ENCODE measurements around the gene GPR18.

The GPR18 gene

DNA sequence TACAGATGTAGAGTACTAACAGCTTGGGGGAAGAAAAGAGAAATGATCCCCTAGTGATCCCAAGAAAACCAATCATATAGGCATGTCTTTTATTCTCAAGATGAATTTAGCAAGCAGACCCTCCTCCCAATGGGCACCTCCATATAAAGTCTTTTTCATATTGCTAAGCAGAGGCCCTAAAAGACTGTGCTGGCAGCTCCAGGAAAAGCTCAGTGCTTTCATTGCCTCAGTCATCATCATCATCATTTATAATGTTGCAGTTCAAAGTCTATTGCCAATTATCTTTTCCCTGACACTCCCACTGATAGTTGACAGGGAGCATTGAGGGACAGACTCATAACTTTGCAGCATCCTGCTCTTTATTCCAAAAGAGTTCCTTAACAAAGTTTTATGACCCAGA lies 36.0 kb upstream of the GPR18 start:
- no peak overlapping the region for H3K4me3 ChIP-seq (ENCODE audit: low read depth, low read length)
- TF ChIP-seq, protein P1, sequence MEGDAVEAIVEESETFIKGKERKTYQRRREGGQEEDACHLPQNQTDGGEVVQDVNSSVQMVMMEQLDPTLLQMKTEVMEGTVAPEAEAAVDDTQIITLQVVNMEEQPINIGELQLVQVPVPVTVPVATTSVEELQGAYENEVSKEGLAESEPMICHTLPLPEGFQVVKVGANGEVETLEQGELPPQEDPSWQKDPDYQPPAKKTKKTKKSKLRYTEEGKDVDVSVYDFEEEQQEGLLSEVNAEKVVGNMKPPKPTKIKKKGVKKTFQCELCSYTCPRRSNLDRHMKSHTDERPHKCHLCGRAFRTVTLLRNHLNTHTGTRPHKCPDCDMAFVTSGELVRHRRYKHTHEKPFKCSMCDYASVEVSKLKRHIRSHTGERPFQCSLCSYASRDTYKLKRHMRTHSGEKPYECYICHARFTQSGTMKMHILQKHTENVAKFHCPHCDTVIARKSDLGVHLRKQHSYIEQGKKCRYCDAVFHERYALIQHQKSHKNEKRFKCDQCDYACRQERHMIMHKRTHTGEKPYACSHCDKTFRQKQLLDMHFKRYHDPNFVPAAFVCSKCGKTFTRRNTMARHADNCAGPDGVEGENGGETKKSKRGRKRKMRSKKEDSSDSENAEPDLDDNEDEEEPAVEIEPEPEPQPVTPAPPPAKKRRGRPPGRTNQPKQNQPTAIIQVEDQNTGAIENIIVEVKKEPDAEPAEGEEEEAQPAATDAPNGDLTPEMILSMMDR (IDR thresholded peaks at IDR 0.05; ENCODE audit: insufficient read depth, low read depth, low read length, missing control alignments), result no peak
- no peak for DNase-seq (ENCODE audit: low read depth)

- DNase-seq (ENCODE audit: low read depth), result no peak
- TF ChIP-seq, protein P1 (IDR thresholded peaks at IDR 0.05; ENCODE audit: insufficient read depth, low read depth, low read length, missing control alignments), result no peak
- H3K4me3 ChIP-seq (ENCODE audit: low read depth, low read length), result no peak overlapping the region
These were observed 35.0 kb upstream of the GPR18 start for GRCh38 chr13:99293178-99293577.

DNA sequence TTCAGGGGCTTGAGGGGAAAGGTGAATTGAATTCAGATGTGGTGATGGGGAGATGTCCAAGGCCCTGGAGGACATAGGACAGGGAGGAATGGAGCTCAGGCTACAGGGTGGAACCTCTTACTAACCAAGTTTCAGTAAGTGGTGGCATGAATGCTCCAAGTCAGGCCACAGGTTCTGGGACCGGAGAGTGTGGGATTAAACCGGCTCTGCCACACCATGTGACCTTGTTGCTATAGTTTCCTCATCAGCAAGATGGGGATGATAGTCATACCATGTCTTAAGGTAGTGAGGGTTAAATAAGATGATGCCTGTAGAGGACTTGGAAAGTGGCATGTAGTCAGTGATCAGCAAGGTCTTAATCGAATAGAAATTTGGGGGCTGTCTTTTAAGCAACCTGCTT lies 32.7 kb upstream of the GPR18 start:
- no peak for DNase-seq (ENCODE audit: low read depth)
- TF ChIP-seq, protein P1 (IDR thresholded peaks at IDR 0.05; ENCODE audit: insufficient read depth, low read depth, low read length, missing control alignments), result no peak

DNA sequence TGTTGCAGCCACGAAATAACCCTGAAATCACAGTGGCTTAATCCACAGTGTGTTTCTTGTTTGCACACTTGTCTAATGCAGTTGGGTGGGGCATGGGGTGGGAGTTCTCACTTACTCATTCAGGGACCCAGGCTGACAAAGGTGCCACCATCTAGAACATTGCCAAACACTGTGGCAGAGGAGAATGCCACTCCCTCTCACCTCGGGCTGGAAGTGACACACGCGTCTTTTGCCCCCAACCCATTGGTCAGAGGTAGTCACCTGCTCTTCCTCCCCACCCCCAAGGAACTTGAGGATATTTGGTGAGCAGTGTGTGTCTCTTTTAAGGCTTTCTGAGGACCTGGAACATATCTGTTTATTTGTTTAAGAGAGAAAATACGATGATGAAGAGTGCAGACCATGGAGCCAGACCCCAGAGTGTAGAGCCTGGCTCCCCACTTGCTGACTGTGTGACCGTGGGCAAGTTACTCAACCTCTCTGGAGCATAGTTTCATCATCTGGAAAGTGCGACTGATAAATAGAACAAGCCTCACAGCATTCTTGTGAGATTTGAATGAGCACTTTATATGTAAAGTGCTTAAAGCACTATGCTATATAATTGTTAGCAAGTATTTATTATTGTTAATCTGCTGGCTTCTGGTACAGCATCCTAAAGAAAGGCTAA lies 31.6 kb upstream of the GPR18 start:
- DNase-seq (ENCODE audit: low read depth), result no peak
- H3K4me3 ChIP-seq (ENCODE audit: low read depth, low read length), result no peak overlapping the region
- TF ChIP-seq, protein P1 (IDR thresholded peaks at IDR 0.05; ENCODE audit: insufficient read depth, low read depth, low read length, missing control alignments), result no peak

More for the DNA sequence above, 32.7 kb upstream of the GPR18 start:
- no peak overlapping the region for H3K4me3 ChIP-seq (ENCODE audit: low read depth, low read length)

DNA sequence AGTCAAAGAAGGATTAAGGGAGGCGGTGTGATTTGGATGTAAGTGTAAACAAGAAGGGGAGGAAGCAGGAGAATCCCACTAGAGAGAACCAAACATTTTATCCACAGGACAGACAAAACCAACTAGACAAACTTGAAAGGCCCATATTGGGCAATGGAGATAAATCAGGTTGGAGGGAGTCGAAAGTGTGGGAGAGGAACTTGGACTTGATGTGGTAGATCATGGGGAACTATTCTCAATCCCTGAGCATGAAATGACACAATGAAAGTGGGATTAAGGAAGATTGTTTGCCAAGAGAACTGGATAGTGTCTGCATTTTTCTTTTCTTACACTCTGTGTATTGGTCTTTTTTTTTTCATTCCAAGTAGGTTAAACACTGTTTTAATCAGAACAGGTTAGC lies 31.1 kb upstream of the GPR18 start:
- TF ChIP-seq, protein P1 (IDR thresholded peaks at IDR 0.05; ENCODE audit: insufficient read depth, low read depth, low read length, missing control alignments), result no peak
- no peak for DNase-seq (ENCODE audit: low read depth)
- no peak overlapping the region for H3K4me3 ChIP-seq (ENCODE audit: low read depth, low read length)

GRCh38 chr13:99288089-99288488 lies 29.9 kb upstream of the GPR18 start:
- TF ChIP-seq, protein P1 (IDR thresholded peaks at IDR 0.05; ENCODE audit: insufficient read depth, low read depth, low read length, missing control alignments), result no peak
- peak; percentile 94 for DNase-seq (ENCODE audit: low read depth)
- H3K4me3 ChIP-seq (ENCODE audit: low read depth, low read length), result no peak overlapping the region

DNA sequence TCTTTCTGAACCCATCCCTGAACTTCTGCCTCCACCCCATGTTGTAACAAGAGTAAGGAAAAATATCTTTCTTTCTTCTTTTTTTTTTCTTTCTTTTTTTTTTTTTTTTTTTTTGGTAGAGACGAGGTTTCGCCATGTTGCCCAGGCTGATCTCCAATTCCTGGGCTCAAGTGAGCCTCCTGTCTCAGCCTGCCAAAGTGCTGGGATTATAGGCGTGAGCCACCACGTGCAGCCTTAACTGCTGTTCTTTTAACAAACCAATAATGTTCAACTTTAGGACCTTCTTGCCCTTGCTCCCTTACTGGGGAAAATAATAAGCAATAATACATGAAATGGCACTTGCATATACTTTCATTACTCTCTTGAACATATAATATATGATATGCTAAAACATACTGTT lies 29.4 kb upstream of the GPR18 start:
- DNase-seq (ENCODE audit: low read depth), result no peak
- TF ChIP-seq, protein P1 (IDR thresholded peaks at IDR 0.05; ENCODE audit: insufficient read depth, low read depth, low read length, missing control alignments), result no peak
- no peak overlapping the region for H3K4me3 ChIP-seq (ENCODE audit: low read depth, low read length)
